Hepatocyte (in vitro differentiated cells): Measurements from ENCODE around the gene A3GALT2.

ENCODE experiments used
- EZH2 ChIP-seq: fragments of 200-600 bp; sonication (generic); IDR thresholded peaks from 2 replicates; pipeline ENCODE4 v1.6.1; 2016; ENCODE audit warnings: antibody characterized with exemption, mild to moderate bottlenecking, borderline replicate concordance
- TF ChIP-seq, protein P1 (sequence below): fragments of 200-600 bp; sonication (generic); IDR thresholded peaks from 2 replicates; pipeline ENCODE4 v1.5.1; 2016; ENCODE audit warnings: antibody characterized with exemption, mild to moderate bottlenecking; ENCODE audit not compliant: poor library complexity

GRCh38 chr1:33359931-33360330 is 39.0 kb upstream of the A3GALT2 start:
- TF ChIP-seq, protein P1, sequence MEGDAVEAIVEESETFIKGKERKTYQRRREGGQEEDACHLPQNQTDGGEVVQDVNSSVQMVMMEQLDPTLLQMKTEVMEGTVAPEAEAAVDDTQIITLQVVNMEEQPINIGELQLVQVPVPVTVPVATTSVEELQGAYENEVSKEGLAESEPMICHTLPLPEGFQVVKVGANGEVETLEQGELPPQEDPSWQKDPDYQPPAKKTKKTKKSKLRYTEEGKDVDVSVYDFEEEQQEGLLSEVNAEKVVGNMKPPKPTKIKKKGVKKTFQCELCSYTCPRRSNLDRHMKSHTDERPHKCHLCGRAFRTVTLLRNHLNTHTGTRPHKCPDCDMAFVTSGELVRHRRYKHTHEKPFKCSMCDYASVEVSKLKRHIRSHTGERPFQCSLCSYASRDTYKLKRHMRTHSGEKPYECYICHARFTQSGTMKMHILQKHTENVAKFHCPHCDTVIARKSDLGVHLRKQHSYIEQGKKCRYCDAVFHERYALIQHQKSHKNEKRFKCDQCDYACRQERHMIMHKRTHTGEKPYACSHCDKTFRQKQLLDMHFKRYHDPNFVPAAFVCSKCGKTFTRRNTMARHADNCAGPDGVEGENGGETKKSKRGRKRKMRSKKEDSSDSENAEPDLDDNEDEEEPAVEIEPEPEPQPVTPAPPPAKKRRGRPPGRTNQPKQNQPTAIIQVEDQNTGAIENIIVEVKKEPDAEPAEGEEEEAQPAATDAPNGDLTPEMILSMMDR, result no peak
- TF ChIP-seq EZH2, result no peak
